Nucleus accumbens (tissue), 56 donors: ENCODE measurements around the gene RAB5B.
"Not testable (repeated sequence)": the region's sequence is repeated elsewhere in the genome, so short reads cannot be mapped to it uniquely, and the experiment has no call there.

Source experiments
- DNase-seq, 56 donors: peaks; one replicate each; lab custom pipeline; 2025; lab: John Stamatoyannopoulos, UW

The RAB5B gene

DNA sequence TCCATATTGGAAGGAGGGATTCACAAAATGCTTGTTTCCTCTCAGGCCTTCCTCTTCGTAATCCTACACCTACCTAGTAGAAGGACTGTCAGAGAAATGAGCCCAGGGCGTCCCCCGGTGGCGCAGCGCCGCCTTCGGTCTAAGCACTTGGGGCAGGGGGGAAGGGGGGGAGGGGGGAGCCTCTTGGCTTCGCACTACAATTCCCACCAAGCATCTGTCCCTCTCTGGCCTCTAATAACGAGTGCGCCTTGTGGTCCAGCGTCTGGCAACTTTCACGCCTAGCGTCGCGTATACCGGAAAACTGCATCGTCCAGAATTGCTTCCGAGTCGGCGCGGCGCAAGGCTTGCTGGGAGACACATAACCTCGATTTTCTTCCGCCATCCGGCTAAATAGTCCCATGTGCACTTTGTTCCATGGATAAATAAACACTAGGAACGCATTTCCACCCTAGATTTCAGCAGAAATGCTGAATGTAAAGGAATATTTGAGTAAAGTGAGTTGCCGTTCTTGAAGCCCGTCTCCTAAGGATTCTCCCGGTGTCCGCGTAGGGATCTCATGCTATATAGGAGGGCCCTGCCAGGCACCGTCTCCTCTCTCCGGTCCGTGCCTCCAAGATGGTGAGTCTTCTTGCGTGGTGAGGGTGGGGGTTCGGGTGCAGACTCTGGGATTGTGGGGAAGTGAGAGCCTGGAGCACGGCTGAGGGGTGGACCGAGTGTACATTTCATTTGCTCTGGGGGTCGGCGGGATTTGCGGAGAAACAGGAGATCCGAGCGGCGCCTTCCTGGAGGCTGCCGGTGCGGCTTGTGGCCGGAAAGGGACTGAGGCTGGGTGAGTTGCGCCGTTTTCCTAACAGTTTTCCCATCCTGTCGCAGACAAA, 67.9 kb downstream of the RAB5B start, which contains the start of gene RPS26:
TSS of gene RPS26 (plus strand) at position 367 of the 878 bp plus-strand sequence. CDS start at position 616, 249 bp downstream.
- DNase-seq = peak; percentile 54 to 98 (median 93)

DNA sequence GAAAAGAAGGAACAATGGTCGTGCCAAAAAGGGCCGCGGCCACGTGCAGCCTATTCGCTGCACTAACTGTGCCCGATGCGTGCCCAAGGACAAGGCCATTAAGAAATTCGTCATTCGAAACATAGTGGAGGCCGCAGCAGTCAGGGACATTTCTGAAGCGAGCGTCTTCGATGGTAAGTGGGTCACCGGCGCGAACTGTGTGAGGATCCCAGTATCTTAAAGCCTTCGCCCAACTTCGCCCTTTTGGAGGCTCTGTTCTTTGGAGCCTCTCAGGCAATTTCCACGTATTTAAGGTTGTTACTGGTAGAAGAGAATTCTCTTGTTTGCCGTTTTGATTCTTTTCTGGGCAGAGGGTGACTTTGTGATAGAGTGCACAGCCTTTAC, 68.5 kb downstream of the RAB5B start:
- not testable (repeated sequence) for DNase-seq

GRCh38 chr12:56042843-56043242, 69.0 kb downstream of the RAB5B start:
- DNase-seq = no peak
